H9 (cell line): ENCODE results near the gene ZNF35. TPM values are rescaled to one million over a fixed set of nuclear protein-coding genes. Genes with fewer than 3 reads are reported as not detected.

Experiments
- DNase-seq: peaks from one replicate; pipeline ENCODE4 v3.0.0-alpha.2; 2017
- H2AFZ ChIP-seq: one replicate; pipeline ENCODE4 v1.6.1; 2013; ENCODE audit warnings: mild to moderate bottlenecking, low read length, control low read depth, moderate library complexity
- H2AK5ac ChIP-seq: 2 replicates; pipeline ENCODE4 v1.6.1; 2013; ENCODE audit warnings: low read length, control low read depth, mixed read lengths; ENCODE audit not compliant: insufficient read length
- H2BK120ac ChIP-seq: one replicate; pipeline ENCODE4 v1.6.1; 2013; ENCODE audit warnings: low read depth, mild to moderate bottlenecking, low read length, control low read depth, inconsistent platforms; ENCODE audit not compliant: poor library complexity, severe bottlenecking
- H2BK12ac ChIP-seq: 2 replicates; pipeline ENCODE4 v1.6.1; 2013; ENCODE audit warnings: low read length, control low read depth, mixed read lengths, low read depth; ENCODE audit not compliant: insufficient read length
- H2BK15ac ChIP-seq: 2 replicates; pipeline ENCODE4 v1.6.1; 2013; ENCODE audit warnings: low read depth, low read length, control low read depth
- H2BK20ac ChIP-seq: one replicate; pipeline ENCODE4 v1.6.1; 2013; ENCODE audit warnings: low read depth, mild to moderate bottlenecking, low read length, control low read depth, inconsistent platforms; ENCODE audit not compliant: poor library complexity, severe bottlenecking
- H2BK5ac ChIP-seq: 2 replicates; pipeline ENCODE4 v1.6.1; 2013; ENCODE audit warnings: low read length, control low read depth, mixed read lengths; ENCODE audit not compliant: insufficient read length
- H3K14ac ChIP-seq: 2 replicates; pipeline ENCODE4 v1.6.1; 2013; ENCODE audit warnings: low read length, control low read depth; ENCODE audit not compliant: insufficient read depth
- H3K18ac ChIP-seq: 2 replicates; pipeline ENCODE4 v1.6.1; 2013; ENCODE audit warnings: low read depth, mild to moderate bottlenecking, mixed read lengths, low read length, control low read depth; ENCODE audit not compliant: insufficient read length
- H3K23ac ChIP-seq: 2 replicates; pipeline ENCODE4 v1.6.1; 2013; ENCODE audit warnings: low read length, control low read depth, mixed read lengths, low read depth; ENCODE audit not compliant: insufficient read length
- H3K23me2 ChIP-seq: 2 replicates; pipeline ENCODE4 v1.6.1; 2013; ENCODE audit warnings: low read depth, mild to moderate bottlenecking, mixed read lengths, low read length, control low read depth; ENCODE audit not compliant: insufficient read length, poor library complexity, severe bottlenecking
- H3K27ac ChIP-seq: 2 replicates; pipeline ENCODE4 v1.5.1; 2013; ENCODE audit warnings: low read length, control low read depth, mixed read lengths, low read depth; ENCODE audit not compliant: insufficient read length
- H3K27me3 ChIP-seq: 2 replicates; pipeline ENCODE4 v1.6.1; 2013; ENCODE audit warnings: low read length, control low read depth, inconsistent platforms; ENCODE audit not compliant: insufficient read depth
- H3K4ac ChIP-seq: 2 replicates; pipeline ENCODE4 v1.6.1; 2013; ENCODE audit warnings: low read depth, mild to moderate bottlenecking, control low read depth, inconsistent platforms, low read length, moderate library complexity
- H3K4me1 ChIP-seq: 2 replicates; pipeline ENCODE4 v1.6.1; 2013; ENCODE audit warnings: low read length, control low read depth, inconsistent platforms; ENCODE audit not compliant: insufficient read depth
- H3K4me2 ChIP-seq: 2 replicates; pipeline ENCODE4 v1.6.1; 2013; ENCODE audit warnings: low read length, control low read depth, mixed read lengths; ENCODE audit not compliant: insufficient read length, insufficient read depth
- H3K56ac ChIP-seq: 2 replicates; pipeline ENCODE4 v1.6.1; 2013; ENCODE audit warnings: low read depth, mild to moderate bottlenecking, mixed read lengths, low read length, control low read depth; ENCODE audit not compliant: insufficient read length
- H3K79me1 ChIP-seq: 2 replicates; pipeline ENCODE4 v1.6.1; 2013; ENCODE audit warnings: low read depth, mild to moderate bottlenecking, moderate library complexity, low read length, control low read depth, inconsistent platforms; ENCODE audit not compliant: insufficient read depth, poor library complexity, severe bottlenecking
- H3K79me2 ChIP-seq: 2 replicates; pipeline ENCODE4 v1.6.1; 2013; ENCODE audit warnings: low read length, control low read depth, inconsistent platforms; ENCODE audit not compliant: insufficient read depth
- H3K9ac ChIP-seq: 2 replicates; pipeline ENCODE4 v1.6.1; 2013; ENCODE audit warnings: low read length, control low read depth, mixed read lengths; ENCODE audit not compliant: insufficient read length; ENCODE audit errors: extremely low read depth
- H3K9me3 ChIP-seq: one replicate; pipeline ENCODE4 v1.6.1; 2013; ENCODE audit warnings: low read depth, low read length, inconsistent platforms; ENCODE audit not compliant: control insufficient read depth
- H3T11ph ChIP-seq: one replicate; pipeline ENCODE4 v1.6.1; 2013; ENCODE audit warnings: mild to moderate bottlenecking, low read length, control low read depth, inconsistent platforms
- H4K20me1 ChIP-seq: one replicate; pipeline ENCODE4 v1.6.1; 2013; ENCODE audit not compliant: control insufficient read depth, insufficient read length, insufficient read depth
- H4K5ac ChIP-seq: 2 replicates; pipeline ENCODE4 v1.6.1; 2013; ENCODE audit warnings: low read depth, mild to moderate bottlenecking, mixed read lengths, low read length, control low read depth; ENCODE audit not compliant: insufficient read length
- H4K8ac ChIP-seq: replicated peaks from 2 replicates; pipeline ENCODE4 v1.6.1; 2013; ENCODE audit warnings: low read length, control low read depth, mixed read lengths, low read depth; ENCODE audit not compliant: insufficient read length
- H4K91ac ChIP-seq: 2 replicates; pipeline ENCODE4 v1.6.1; 2013; ENCODE audit warnings: low read depth, mild to moderate bottlenecking, moderate library complexity, mixed read lengths, low read length, control low read depth; ENCODE audit not compliant: insufficient read length
- H3K27ac Mint-ChIP-seq, 3 experiments: 2 replicates in 2 of 3; 3 replicates in 1 of 3; pipeline ENCODE4 v1.8.0; 2020 to 2021; ENCODE audit warnings: mixed read lengths in 3 of 3, mild to moderate bottlenecking in 1 of 3, moderate library complexity in 1 of 3
- H3K27me3 Mint-ChIP-seq: 2 replicates; pipeline ENCODE4 v1.8.0; 2021; ENCODE audit warnings: low read depth, mild to moderate bottlenecking, moderate library complexity, mixed read lengths
- H3K36me3 Mint-ChIP-seq, 3 experiments: 2 replicates in 2 of 3; 3 replicates in 1 of 3; pipeline ENCODE4 v1.8.0; 2020 to 2021; ENCODE audit warnings: low read depth in 3 of 3, mixed read lengths in 3 of 3; ENCODE audit not compliant: insufficient read depth in 1 of 3
- H3K4me1 Mint-ChIP-seq, 2 experiments: 2 replicates each; pipeline ENCODE4 v1.8.0; 2020; ENCODE audit warnings: mixed read lengths in 2 of 2
- H3K4me3 Mint-ChIP-seq, 2 experiments: 2 replicates in 1 of 2; 3 replicates in 1 of 2; pipeline ENCODE4 v1.8.0; 2020 to 2021; ENCODE audit warnings: mild to moderate bottlenecking in 2 of 2, mixed read lengths in 2 of 2, moderate library complexity in 1 of 2
- H3K9me3 Mint-ChIP-seq, 2 experiments: 2 replicates in 1 of 2; 3 replicates in 1 of 2; pipeline ENCODE4 v1.8.0; 2020; ENCODE audit warnings: mild to moderate bottlenecking in 2 of 2, mixed read lengths in 2 of 2, moderate library complexity in 1 of 2
- WGBS: extraction: QIAGEN DNeasy Blood & Tissue Kit; methylation state at CpG from one replicate; pipeline ENCODE4 v1.1.7; 2013; ENCODE audit warnings: missing lambda C conversion rate, low lambda C conversion rate, mixed read lengths; ENCODE audit not compliant: insufficient read length; ENCODE audit errors: extremely low coverage; 5-methylcytosine and 5-hydroxymethylcytosine counted together
- total RNA-seq: library from RNA; stranded (reverse); gene quantifications from 2 replicates; pipeline ENCODE4 v1.2.1, GENCODE V29; 2021
- TF ChIP-seq, protein P1 (sequence below): fragments of 200-600 bp; sonication (generic); conservative IDR thresholded peaks from 3 replicates; pipeline ENCODE4 v1.8.0; 2021; ENCODE audit warnings: antibody characterized with exemption, mild to moderate bottlenecking

The ZNF35 gene
- total RNA-seq, 1 experiment from 2014 or later: 27.3 TPM

- H3K23me2 ChIP-seq: no peaks in the 10 kb centered on the region
- H3K27me3 ChIP-seq: no peaks in the 10 kb centered on the region
- no peak overlapping the region for H3K18ac ChIP-seq
- no peak overlapping the region for H3K4ac ChIP-seq
- H2BK20ac ChIP-seq: no peak overlapping the region
- H3K4me3 Mint-ChIP-seq: no peak overlapping the region
- H3K79me1 ChIP-seq: no peaks in the 10 kb centered on the region
- H4K8ac ChIP-seq: no peak overlapping the region
- no peak overlapping the region for H4K5ac ChIP-seq
- H3K9me3 Mint-ChIP-seq: peaks cover 32 to 52% of the 10 kb centered on the region in 2 experiments
- no peaks in the 10 kb centered on the region for H3K4me1 ChIP-seq
- H3K23ac ChIP-seq: no peak overlapping the region
- H3K14ac ChIP-seq: no peak overlapping the region
- TF ChIP-seq, protein P1, sequence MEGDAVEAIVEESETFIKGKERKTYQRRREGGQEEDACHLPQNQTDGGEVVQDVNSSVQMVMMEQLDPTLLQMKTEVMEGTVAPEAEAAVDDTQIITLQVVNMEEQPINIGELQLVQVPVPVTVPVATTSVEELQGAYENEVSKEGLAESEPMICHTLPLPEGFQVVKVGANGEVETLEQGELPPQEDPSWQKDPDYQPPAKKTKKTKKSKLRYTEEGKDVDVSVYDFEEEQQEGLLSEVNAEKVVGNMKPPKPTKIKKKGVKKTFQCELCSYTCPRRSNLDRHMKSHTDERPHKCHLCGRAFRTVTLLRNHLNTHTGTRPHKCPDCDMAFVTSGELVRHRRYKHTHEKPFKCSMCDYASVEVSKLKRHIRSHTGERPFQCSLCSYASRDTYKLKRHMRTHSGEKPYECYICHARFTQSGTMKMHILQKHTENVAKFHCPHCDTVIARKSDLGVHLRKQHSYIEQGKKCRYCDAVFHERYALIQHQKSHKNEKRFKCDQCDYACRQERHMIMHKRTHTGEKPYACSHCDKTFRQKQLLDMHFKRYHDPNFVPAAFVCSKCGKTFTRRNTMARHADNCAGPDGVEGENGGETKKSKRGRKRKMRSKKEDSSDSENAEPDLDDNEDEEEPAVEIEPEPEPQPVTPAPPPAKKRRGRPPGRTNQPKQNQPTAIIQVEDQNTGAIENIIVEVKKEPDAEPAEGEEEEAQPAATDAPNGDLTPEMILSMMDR: no peak
- H3K56ac ChIP-seq: no peak overlapping the region
- H3K27ac Mint-ChIP-seq: no peak overlapping the region
- H3K9me3 ChIP-seq: peaks cover 27% of the 10 kb centered on the region
- no peak overlapping the region for H2BK15ac ChIP-seq
- H3K4me2 ChIP-seq: no peak overlapping the region
- no peak overlapping the region for H4K91ac ChIP-seq
- H2AK5ac ChIP-seq: no peak overlapping the region
- H3K36me3 Mint-ChIP-seq: peaks cover 58 to 68% (median 58%) of the 10 kb centered on the region in 3 experiments
- no peaks in the 10 kb centered on the region for H3K27me3 Mint-ChIP-seq
- H3K27ac ChIP-seq: no peak overlapping the region
- H2BK120ac ChIP-seq: no peak overlapping the region
- H3K9ac ChIP-seq: no peak overlapping the region
- DNase-seq: no peak
- H3T11ph ChIP-seq: no peak overlapping the region
- H3K4me1 Mint-ChIP-seq: no peaks in the 10 kb centered on the region
- WGBS: no CpG with 5 or more reads among the region's 4 CpGs
- H4K20me1 ChIP-seq: no peaks in the 10 kb centered on the region
- H3K79me2 ChIP-seq: no peaks in the 10 kb centered on the region
- H2AFZ ChIP-seq: no peak overlapping the region
- no peak overlapping the region for H2BK12ac ChIP-seq
- no peak overlapping the region for H2BK5ac ChIP-seq
These were observed 6.2 kb upstream of the ZNF35 start for GRCh38 chr3:44642337-44642736.
